Stimulated activated naive CD8-positive, alpha-beta T cell treated with anti-CD3 and anti-CD28 coated beads, Interleukin-15, Interleukin-2, amounts not matched to agents 100 ng/mL and 50 ng/mL, for 24 hours (primary cell): ENCODE results near the gene TMEM59L.

Source experiments
- H3K27ac Mint-ChIP-seq: one replicate; pipeline ENCODE4 v1.8.0; 2021; ENCODE audit warnings: mild to moderate bottlenecking, mixed read lengths
- H3K27me3 Mint-ChIP-seq: one replicate; pipeline ENCODE4 v1.8.0; 2021; ENCODE audit warnings: mixed read lengths
- H3K36me3 Mint-ChIP-seq: one replicate; pipeline ENCODE4 v1.8.0; 2021; ENCODE audit warnings: low read depth, mixed read lengths
- H3K4me1 Mint-ChIP-seq: one replicate; pipeline ENCODE4 v1.8.0; 2021; ENCODE audit warnings: low read depth, mixed read lengths
- H3K4me3 Mint-ChIP-seq: one replicate; pipeline ENCODE4 v1.8.0; 2021; ENCODE audit warnings: mild to moderate bottlenecking, mixed read lengths
- H3K9me3 Mint-ChIP-seq: one replicate; pipeline ENCODE4 v1.8.0; 2021; ENCODE audit warnings: mixed read lengths

The TMEM59L gene

GRCh38 chr19:18612772-18613588 lies at the start of gene TMEM59L:
TSS of gene TMEM59L (plus strand) at chr19:18612870. CDS start at chr19:18612959, 89 bp downstream.
- Mint-ChIP-seq H3K36me3 (no peaks in the 10 kb centered on the region), H3K27ac (no peak within 1 kb of the TSS), H3K9me3 (no peaks in the 10 kb centered on the region), H3K4me3 (peak within 1 kb of the TSS; percentile 54), H3K27me3 (peaks cover 71% of the 10 kb centered on the region), H3K4me1 (peaks cover 16% of the 10 kb centered on the region)

GRCh38 chr19:18566953-18567352 lies 45.7 kb upstream of the TMEM59L start:
- H3K27me3 Mint-ChIP-seq, result no peaks in the 10 kb centered on the region
- H3K9me3 Mint-ChIP-seq, result no peaks in the 10 kb centered on the region
- H3K27ac Mint-ChIP-seq, result no peak overlapping the region
- H3K4me3 Mint-ChIP-seq, result no peak overlapping the region
- H3K36me3 Mint-ChIP-seq, result peaks cover 54% of the 10 kb centered on the region
- H3K4me1 Mint-ChIP-seq, result peaks cover 5% of the 10 kb centered on the region

- H3K36me3 Mint-ChIP-seq, result peaks cover 62% of the 10 kb centered on the region
- H3K27me3 Mint-ChIP-seq, result no peaks in the 10 kb centered on the region
- no peak overlapping the region for H3K4me3 Mint-ChIP-seq
- H3K4me1 Mint-ChIP-seq, result peaks cover 15% of the 10 kb centered on the region
- H3K27ac Mint-ChIP-seq, result no peak overlapping the region
- no peaks in the 10 kb centered on the region for H3K9me3 Mint-ChIP-seq
Measured at GRCh38 chr19:18568367-18568766, 44.3 kb upstream of the TMEM59L start.

GRCh38 chr19:18571564-18572344 lies 40.9 kb upstream of the TMEM59L start, which contains the start of gene UBA52:
TSS of gene UBA52 (plus strand) at chr19:18571857. CDS start at chr19:18573301, 1,444 bp downstream.
- H3K27ac Mint-ChIP-seq, result peak within 1 kb of the TSS; percentile 98
- peaks cover 40% of the 10 kb centered on the region for H3K4me1 Mint-ChIP-seq
- no peaks in the 10 kb centered on the region for H3K27me3 Mint-ChIP-seq
- H3K4me3 Mint-ChIP-seq, result peak within 1 kb of the TSS; percentile 99
- H3K36me3 Mint-ChIP-seq, result peaks cover 75% of the 10 kb centered on the region
- no peaks in the 10 kb centered on the region for H3K9me3 Mint-ChIP-seq

- Mint-ChIP-seq H3K27me3 (no peaks in the 10 kb centered on the region), H3K4me3 (peak overlapping the region; percentile 55), H3K27ac (peak overlapping the region; percentile 61), H3K36me3 (peaks cover 69% of the 10 kb centered on the region), H3K4me1 (peaks cover 40% of the 10 kb centered on the region), H3K9me3 (no peaks in the 10 kb centered on the region)
Measured at GRCh38 chr19:18574691-18575291, 37.9 kb upstream of the TMEM59L start.

- H3K4me1 Mint-ChIP-seq, result peaks cover 36% of the 10 kb centered on the region
- H3K4me3 Mint-ChIP-seq, result no peak overlapping the region
- no peaks in the 10 kb centered on the region for H3K27me3 Mint-ChIP-seq
- peaks cover 64% of the 10 kb centered on the region for H3K36me3 Mint-ChIP-seq
- H3K27ac Mint-ChIP-seq, result no peak overlapping the region
- H3K9me3 Mint-ChIP-seq, result no peaks in the 10 kb centered on the region
Measured at GRCh38 chr19:18576383-18576782, 36.3 kb upstream of the TMEM59L start.

GRCh38 chr19:18577365-18577914 lies 35.2 kb upstream of the TMEM59L start:
- H3K4me1 Mint-ChIP-seq, result peaks cover 33% of the 10 kb centered on the region
- no peak overlapping the region for H3K27ac Mint-ChIP-seq
- peaks cover 54% of the 10 kb centered on the region for H3K36me3 Mint-ChIP-seq
- no peak overlapping the region for H3K4me3 Mint-ChIP-seq
- H3K9me3 Mint-ChIP-seq, result no peaks in the 10 kb centered on the region
- H3K27me3 Mint-ChIP-seq, result no peaks in the 10 kb centered on the region

GRCh38 chr19:18580311-18580710 lies 32.4 kb upstream of the TMEM59L start:
- peaks cover 28% of the 10 kb centered on the region for H3K36me3 Mint-ChIP-seq
- peaks cover 10% of the 10 kb centered on the region for H3K4me1 Mint-ChIP-seq
- no peak overlapping the region for H3K27ac Mint-ChIP-seq
- no peak overlapping the region for H3K4me3 Mint-ChIP-seq
- no peaks in the 10 kb centered on the region for H3K27me3 Mint-ChIP-seq
- H3K9me3 Mint-ChIP-seq, result no peaks in the 10 kb centered on the region

- Mint-ChIP-seq H3K36me3 (peaks cover 14% of the 10 kb centered on the region), H3K27ac (no peak overlapping the region), H3K27me3 (no peaks in the 10 kb centered on the region), H3K9me3 (no peaks in the 10 kb centered on the region), H3K4me1 (peaks cover 38% of the 10 kb centered on the region), H3K4me3 (no peak overlapping the region)
Measured at GRCh38 chr19:18586306-18586705, 26.4 kb upstream of the TMEM59L start.

- no peaks in the 10 kb centered on the region for H3K9me3 Mint-ChIP-seq
- H3K4me1 Mint-ChIP-seq, result peaks cover 38% of the 10 kb centered on the region
- H3K27ac Mint-ChIP-seq, result no peak overlapping the region
- peak overlapping the region; percentile 93 for H3K4me3 Mint-ChIP-seq
- H3K27me3 Mint-ChIP-seq, result no peaks in the 10 kb centered on the region
- H3K36me3 Mint-ChIP-seq, result peaks cover 21% of the 10 kb centered on the region
Measured at GRCh38 chr19:18587561-18587960, 25.1 kb upstream of the TMEM59L start.

- Mint-ChIP-seq H3K4me3 (peak overlapping the region; percentile 93), H3K27ac (peak overlapping the region; percentile 90), H3K4me1 (peaks cover 38% of the 10 kb centered on the region), H3K9me3 (no peaks in the 10 kb centered on the region), H3K36me3 (peaks cover 21% of the 10 kb centered on the region), H3K27me3 (no peaks in the 10 kb centered on the region)
Measured at GRCh38 chr19:18587962-18588610, 24.6 kb upstream of the TMEM59L start.

- H3K9me3 Mint-ChIP-seq, result no peaks in the 10 kb centered on the region
- no peaks in the 10 kb centered on the region for H3K27me3 Mint-ChIP-seq
- peaks cover 21% of the 10 kb centered on the region for H3K36me3 Mint-ChIP-seq
- peak within 1 kb of the TSS; percentile 93 for H3K4me3 Mint-ChIP-seq
- peak within 1 kb of the TSS; percentile 96 for H3K27ac Mint-ChIP-seq
- H3K4me1 Mint-ChIP-seq, result peaks cover 42% of the 10 kb centered on the region
Measured at GRCh38 chr19:18588611-18589379, 23.9 kb upstream of the TMEM59L start, which contains the start of gene REX1BD. TSS of gene REX1BD (plus strand) at chr19:18588798. CDS start at chr19:18588802, 4 bp downstream.

GRCh38 chr19:18589380-18590272 lies 23.0 kb upstream of the TMEM59L start:
- Mint-ChIP-seq H3K4me1 (peaks cover 44% of the 10 kb centered on the region), H3K4me3 (peak overlapping the region; percentile 93), H3K9me3 (no peaks in the 10 kb centered on the region), H3K36me3 (peaks cover 21% of the 10 kb centered on the region), H3K27me3 (no peaks in the 10 kb centered on the region), H3K27ac (peak overlapping the region; percentile 96)
